ENCODE measurements around the gene WFDC6.
"Not testable (repeated sequence)": the region's sequence is repeated elsewhere in the genome, so short reads cannot be mapped to it uniquely, and the experiment has no call there.

WFDC6 gene

DNA sequence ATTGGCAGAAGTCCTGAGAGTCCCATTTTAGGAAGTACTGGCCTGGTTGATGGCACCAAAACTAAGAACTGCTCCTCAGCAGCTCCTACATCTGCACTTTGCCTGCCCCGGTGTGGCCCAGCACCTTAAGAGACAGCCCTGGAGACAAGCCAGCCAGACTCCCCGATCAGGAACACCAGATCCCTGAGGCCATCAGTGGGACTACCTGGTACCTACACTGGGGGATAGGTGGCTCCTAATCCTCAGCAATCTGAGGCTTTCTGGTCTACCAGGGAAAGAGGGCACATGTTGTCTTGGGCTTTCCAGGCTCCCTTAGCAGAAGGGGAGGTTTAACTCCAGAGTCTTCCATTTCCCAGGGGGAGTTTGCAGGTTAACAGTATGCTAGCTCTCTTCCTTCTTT is at the start of gene WFDC6:
WFDC6 (minus strand) TSS at position 101 of the 400 bp plus-strand sequence; CDS start at position 26, 75 bp downstream.
- DNase-seq (ENCODE audit: low spot score), result no peak

DNA sequence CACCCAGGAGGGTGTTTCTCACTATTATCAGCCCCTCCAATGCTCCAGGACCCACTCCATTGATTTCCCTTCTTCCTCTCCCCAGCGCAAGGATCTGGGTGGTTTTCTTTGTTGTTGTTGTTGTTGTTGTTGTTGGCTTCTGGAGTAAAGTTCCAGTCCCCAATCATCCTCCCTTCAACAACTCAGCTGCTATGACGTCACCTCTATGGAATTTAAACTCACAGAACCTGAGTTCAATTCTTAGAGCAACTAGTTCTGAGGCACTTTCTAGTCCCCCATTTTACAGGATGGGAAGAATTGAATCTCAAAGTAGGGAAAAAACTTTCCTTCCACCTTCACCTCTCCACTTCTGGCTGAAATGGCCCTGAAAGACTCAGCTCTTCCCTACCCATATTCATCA is 49.5 kb upstream of the WFDC6 start:
- DNase-seq (ENCODE audit: low spot score), result no peak

DNA sequence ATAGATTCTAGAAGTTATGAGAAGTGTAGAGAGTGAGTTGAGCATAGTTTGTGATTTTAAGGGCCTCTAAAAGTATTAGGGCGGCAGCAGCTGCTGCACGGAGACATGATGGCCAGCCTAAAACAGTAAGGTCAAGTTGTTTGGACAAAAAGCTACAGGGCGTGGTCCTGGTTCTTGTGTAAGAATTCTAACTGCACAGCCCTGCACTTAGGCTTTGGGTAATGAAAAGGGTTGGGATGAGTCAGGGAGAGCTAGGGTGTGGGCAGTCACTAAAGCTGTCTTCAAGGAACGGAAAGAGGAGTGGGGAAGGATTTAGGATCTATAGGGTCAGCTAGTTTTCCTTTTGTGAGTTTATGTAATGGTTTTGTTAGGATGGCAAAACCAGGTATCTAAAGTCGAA is 46.7 kb upstream of the WFDC6 start:
- DNase-seq (ENCODE audit: low spot score), result not testable (repeated sequence)

DNA sequence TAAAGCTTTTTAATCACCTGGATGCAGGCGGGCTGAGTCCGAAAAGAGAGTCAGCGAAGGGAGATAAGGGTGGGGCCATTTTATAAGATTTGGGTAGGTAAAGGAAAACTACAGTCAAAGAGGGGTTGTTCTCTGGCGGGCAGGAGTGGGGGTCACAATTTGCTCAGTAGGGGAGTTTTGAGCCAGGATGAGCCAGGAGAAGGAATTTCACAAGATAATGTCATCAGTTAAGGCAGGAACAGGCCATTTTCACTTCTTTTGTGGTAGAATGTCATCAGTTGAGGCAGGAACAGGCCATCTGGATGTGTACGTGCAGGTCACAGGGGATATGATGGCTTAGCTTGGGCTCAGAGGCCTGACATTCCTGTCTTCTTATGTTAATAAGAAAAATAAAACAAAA is 45.0 kb upstream of the WFDC6 start:
- not testable (repeated sequence) for DNase-seq (ENCODE audit: low spot score)

DNA sequence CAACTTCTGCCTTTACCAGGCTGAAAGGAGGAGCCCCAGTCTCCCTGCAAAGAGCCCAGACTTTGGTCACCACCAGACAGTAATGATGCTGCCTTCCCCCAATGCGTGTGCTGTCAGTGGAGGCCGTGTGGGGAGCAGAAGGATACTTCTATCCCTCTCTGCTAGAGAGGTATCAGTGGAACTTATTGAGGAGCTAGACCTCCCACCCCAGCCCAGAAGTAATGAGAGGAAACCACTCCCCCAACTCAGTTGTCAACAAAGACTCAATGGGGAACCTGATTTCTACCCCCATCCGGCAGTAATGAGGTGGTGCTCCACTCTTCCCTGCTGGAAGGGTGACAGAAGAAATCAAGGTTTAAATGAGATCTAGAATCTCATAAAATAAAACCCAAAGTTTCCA is 44.2 kb upstream of the WFDC6 start:
- DNase-seq (ENCODE audit: low spot score), result no peak

DNA sequence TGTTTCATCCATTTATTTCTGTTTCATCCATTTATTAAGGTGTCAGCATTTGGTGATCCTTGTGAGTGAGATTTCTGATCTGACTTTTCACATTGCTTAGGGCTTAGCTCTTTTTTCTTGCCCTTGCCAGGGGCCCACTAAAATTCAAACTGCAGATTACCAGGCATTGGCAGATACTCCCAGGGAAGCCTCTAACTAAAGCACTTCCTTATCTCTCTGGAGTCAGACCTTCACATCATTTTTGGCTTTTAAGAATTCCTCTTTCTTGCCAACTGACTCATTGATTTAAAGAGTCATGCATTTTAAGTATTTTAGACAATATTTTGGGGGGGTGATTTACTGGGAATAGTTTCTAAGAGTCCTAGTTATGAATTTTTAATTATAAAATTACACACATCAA is 42.4 kb upstream of the WFDC6 start:
- no peak for DNase-seq (ENCODE audit: low spot score)

DNA sequence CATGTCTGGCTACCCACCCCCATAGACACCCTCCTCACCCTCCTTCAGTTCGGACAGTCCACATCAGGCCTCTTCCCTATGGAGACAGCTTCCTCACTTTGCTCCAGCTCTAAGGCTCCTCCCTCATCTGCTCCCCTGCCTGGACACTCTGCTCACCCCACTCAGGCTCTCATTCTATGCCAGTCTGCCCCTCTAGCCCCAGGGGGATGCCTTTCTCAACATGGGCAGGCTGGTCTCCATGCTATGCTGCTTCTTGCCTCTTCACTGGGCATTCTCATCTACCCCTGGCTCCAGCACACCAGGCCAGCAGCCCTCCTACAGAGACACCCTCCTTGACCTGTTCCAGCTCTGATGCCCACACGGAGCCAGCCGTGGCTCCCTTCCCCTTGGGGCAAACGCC is 39.9 kb upstream of the WFDC6 start, which contains the start of gene WFDC8:
WFDC8 (minus strand) TSS at position 101 of the 400 bp plus-strand sequence; CDS start at position 64, 37 bp downstream.
- no peak for DNase-seq (ENCODE audit: low spot score)

DNA sequence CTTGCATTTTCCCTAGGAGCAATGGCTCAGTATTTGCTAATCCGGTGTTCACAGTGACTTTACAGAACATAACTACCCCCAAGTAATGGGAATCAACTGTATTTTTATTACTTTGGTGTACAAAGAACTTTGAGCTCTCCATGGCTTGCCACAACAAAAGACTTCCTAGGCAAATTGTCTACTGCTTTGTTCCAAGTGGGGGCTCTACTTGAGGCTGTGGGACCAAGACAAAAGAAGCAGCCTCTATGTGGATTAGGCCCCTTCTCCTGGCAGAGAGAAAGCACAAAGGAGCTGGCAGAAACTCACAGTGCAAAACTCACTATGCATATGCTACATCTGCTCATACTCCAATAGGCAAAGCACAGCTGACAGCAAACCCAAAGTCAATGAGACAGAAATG is 38.9 kb upstream of the WFDC6 start:
- no peak for DNase-seq (ENCODE audit: low spot score)

DNA sequence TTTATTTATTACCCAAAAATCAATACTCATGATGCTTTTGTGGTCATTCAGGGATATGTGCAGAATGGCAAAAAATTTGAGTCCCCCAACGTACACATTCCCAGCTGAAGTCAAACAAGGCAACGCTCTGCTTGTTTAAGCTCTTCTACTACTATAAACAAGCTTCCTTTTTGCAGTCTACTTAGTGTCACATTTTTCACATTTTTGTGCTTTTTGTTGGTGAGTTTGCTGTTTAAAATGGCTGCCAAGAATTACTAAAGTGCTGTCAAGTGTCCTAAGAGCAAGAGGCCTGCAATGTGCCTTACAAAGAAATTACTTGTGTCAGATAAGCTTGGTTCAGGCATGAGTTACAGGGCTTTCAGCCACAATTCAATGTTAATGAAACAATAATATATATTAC is 37.7 kb upstream of the WFDC6 start:
- DNase-seq (ENCODE audit: low spot score), result no peak

DNA sequence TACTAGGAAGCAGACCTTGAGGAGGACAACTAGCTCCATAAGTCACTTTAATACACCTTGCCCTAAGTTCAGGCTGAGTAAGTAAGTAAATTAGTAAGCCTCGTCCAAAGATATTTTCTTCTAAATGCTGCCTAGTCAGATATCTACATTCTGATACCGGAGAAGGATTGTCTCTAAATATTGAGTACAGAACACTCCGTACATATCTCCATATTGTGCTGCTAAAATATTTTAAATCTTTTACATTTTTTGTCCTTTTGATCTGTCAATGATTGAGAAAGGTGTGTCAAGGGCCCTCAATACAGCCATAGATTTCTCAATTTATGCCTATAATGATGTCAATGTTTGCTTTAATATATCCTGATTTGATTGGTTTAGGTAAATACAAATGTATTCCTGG is 36.6 kb upstream of the WFDC6 start:
- DNase-seq (ENCODE audit: low spot score), result no peak

DNA sequence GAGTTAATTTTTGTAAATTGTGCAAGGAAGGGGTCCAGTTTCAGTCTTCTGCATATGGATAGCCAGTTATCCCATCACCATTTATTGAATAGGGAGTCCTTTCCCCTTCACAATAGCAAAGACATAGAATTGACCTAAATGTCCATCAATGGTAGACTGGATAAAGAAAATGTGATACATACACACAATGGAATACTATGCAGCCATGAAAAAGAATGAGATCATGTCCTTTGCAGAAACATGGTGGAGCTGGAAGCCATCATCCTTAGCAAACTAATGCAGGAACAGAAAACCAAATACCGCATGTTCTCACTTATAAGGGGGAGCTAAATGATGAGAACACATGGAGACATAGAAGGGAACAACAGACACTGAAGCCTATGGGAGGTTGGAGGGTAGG is 30.4 kb upstream of the WFDC6 start:
- not testable (repeated sequence) for DNase-seq (ENCODE audit: low spot score)

DNA sequence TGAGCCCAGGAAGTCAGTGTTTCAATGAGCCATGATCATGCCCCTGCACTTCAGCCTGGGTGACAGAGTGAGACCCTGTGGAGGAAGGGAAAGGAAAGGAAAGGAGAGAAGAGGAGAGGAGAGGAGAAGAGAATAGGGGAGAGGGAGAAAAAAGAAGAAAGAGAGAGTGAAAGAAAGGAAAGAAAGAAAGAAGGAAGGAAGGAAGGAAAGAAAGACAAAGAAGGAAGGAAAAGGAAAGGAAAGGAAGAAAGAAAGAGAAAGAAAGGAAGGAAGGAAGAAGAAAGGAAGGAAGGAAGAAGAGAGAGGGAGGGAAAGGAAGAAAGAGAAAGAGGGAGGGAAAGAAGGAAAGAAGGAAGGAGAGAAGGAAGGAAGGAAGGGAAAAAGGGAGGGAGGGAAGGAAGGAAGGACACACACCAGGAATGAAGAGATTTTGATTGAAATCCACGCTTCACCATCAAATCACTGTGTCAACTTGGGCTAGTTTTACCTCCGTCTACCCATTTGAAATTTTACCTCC is 25.5 kb upstream of the WFDC6 start:
- no peak for DNase-seq (ENCODE audit: low spot score)

DNA sequence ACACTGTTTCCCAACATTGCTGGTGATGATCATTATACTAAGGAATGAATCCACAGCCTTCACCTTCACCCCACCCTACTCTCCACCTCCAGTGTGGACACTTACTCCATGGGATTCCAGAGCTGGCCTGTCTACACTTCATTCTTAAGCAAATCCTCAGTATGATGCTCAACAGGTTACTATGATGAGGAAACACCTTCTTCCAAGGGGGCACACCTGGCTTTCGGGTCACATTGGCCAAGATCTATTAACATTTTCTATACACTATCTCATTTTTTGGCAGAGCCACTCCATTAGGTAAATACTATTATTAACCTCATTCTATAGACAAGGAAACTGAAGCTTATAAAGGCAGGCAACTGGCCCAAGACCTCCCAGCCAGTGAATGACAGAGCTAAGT is 15.9 kb upstream of the WFDC6 start:
- DNase-seq (ENCODE audit: low spot score), result no peak

DNA sequence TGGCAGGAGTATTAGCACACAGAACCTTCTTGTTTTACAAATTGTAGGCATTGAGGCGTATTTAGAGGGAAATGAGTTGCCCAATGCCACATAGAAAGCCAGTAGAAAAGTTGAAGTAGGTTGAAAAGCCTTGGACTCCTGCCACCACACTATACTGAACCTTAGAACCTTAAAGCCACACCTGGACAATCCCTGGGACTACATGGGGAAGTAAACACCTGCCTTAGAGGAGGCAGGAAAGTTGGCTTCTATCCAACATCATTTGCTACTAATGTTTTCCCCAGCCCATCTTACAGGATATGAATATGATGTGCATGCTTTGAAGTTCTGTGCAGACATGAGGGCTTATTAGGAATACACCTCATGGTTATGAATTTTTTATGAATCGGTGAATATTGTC is 13.2 kb upstream of the WFDC6 start:
- DNase-seq (ENCODE audit: low spot score), result no peak

DNA sequence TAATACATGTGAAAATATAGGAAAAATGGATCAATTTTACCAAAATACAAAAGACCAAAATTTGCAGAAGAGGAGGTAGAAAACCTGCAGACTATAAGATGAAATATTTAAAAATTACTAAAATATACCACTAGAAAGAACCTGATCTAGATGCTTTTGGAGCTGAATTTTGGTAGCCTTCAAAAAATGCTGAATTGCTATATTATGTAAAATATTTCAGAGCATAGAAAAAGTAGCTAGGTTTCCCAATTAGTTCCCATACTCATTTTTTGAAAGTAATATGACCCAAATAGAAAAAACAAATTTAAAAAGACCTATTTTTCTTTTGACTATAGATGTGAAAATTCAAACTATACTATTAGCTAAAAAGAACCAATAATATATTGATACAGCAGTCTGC is 11.5 kb upstream of the WFDC6 start:
- DNase-seq (ENCODE audit: low spot score), result no peak

DNA sequence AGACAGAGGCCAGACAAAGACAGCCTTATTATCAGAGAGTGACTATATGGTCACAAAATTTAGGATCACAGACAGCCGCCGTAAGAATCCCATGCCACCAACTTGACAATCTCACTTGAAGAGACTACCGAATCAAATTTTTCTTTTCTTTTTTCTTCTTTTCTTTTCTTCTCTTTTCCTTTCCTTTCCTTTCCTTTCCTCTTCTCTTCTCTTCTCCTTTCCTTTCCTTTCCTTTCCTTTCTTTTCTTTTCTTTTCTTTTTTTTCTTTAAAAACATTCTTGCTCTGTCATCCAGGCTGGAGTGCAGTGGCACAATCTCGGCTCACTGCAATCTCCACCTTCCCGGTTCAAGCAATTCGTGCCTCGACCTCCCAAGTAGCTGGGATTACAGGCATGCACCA is 9.1 kb upstream of the WFDC6 start:
- no peak for DNase-seq (ENCODE audit: low spot score)

DNA sequence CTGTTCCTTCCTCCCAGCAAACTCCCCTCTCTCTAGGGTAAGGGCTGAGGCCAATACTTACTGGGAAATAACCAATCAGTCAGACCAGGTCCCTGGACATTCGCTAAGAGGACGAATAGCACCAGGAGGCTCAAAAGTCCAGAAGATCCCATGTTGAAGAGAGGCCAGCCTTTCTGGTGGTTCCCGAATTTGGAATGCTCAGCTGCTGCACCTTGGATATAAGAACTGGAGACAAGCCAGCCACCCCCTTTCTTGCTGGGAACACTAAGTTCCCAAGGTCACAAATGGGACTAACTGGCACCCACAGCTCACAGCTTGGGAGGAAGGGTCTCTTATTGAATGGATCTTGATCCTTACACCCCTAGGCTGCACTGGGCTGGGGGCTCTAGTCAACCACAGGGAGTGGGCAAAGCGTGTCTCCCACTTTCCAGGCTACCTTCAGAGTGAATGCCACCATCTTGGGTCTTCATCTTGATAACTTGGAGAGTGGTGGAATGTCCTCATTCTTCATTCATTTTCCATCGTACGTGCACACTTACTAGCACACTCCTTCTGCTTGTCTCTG is 8.0 kb upstream of the WFDC6 start, which contains the start of gene EPPIN:
EPPIN (minus strand) TSS at position 196 of the 565 bp plus-strand sequence; CDS start at position 152, 44 bp downstream.
- no peak for DNase-seq (ENCODE audit: low spot score)

DNA sequence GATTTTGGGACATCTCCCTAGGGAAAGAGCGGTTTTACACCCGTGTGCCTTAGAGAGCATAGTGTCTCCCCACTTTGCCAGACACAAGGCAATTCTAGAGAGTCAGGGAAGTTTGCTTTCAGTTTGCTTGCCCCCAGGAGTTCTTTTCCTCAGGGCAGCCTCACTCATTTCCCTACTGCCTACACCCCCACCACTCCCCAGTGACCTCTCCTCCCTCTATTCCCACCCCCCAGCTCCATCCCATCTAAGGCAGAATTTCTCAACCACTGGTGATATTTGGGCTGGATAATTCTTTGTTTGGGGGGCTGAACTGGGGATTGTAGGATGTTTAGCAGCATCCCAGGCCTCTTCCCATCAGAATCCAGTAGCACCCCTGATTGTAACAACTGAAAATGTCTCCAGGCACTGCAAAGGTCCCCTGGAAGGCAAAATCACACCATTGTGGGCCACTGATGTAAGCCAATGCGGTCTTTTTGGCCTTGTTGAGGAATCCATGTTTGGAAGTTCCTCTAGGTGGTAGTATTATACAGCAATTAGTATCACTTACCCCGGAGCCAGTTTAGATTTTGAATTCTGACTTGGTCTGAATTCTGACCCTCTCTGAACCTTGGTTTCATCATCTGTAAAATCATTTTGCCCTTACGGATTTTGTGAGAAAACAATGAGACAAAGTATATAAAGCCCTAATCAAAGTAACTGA is 6.6 kb upstream of the WFDC6 start:
- peak; percentile 8 for DNase-seq (ENCODE audit: low spot score)

DNA sequence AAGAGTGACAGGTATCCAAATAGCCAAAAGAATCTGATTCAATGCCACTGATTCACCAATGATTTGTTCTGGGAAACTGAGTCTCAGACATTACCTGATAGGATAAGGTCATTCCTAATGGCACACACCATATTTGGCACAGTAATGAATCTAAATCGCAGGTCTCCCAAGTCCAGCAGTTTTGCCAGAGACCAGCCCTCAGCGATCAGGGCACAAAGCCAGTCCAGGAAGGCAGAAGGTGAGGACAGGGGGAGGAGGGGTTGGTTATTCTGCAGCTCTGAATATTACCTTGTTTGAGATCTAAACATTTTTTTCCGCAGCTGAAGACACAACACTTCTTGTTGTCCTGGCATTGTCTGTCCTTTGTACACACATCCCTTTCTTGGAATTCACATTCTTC is 6.1 kb upstream of the WFDC6 start:
- DNase-seq (ENCODE audit: low spot score), result no peak

DNA sequence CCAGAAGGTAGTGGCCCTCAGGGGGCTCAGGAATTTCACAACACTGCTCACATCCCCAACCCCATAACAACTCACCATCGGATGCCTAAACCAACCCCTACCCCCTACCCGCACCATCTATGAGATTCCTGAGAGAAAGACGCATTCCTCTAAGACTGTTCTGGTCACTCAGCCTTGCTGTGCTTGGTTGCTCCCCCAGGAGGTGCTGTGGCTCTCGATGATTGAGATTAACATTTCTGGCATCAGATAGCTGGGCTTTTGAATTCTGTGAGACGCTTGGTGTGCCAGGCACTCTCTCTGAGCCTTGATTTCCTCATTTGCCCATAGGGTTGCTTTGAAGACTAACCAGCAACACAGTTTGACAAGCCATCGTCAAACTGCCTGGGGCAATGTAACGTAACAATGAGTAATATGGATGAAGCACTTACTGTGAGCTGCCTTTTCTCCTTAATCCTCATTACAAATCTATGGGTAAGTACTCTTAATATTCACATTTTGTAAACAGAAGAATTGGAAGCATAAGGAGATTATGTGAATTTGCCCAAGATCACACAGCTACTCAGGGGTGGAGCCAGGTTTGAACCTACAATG is 978 bp downstream of the WFDC6 start:
- DNase-seq (ENCODE audit: low spot score), result no peak

DNA sequence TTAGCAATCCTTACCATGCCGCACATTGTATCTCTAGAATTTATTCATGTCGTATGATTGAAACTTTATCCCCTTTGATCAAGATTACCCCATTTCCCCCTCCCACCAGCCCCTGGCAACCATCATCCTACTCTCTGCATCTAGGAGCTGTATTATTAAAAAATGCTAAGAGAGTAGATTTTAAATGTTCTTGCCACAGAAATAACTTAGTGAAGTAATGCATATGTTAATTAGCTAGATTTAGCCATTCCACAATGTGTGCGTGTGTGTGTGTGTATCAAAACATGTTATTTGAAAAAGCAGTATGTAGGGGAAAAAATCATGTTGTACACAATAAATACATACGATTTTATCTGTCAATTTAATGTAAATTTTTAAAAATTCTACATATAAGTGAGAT is 12.0 kb downstream of the WFDC6 start:
- DNase-seq (ENCODE audit: low spot score), result no peak

DNA sequence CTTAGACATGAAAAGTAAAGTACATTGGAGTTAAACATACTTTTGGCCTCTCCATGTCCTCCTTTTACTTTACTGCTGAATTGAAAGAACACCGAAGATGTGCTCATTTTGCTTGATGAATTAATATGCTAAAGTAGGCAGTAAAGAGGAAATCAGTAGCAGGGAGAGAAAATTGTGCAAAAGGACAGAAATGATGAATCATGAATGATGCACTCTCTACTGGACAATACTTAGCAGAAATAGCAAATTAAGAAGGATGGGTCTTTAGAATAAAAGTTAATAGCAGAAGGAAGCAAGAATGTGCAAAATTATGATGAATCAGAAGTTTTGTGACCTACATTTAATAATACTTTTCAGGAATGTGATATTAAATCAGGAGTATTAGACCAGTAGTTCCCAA is 15.5 kb downstream of the WFDC6 start:
- no peak for DNase-seq (ENCODE audit: low spot score)

DNA sequence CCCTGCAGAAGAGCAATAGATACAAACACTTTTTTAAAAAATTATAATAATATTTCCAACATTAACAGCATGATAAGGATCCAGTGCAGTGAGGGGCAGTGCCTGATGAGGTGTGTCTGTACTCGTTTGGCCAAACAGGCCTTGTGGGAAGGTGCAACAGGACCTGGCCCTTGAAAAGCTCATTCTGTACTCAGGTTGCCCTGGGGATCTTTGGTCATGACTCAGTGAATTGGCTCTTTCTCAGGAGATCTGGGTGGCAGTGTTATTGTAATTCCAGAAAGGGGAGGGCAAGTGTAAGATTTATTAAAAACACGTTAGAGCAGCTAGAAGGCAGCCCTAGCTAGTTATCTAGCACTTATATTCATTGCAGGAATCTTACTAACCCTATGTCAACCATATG is 21.0 kb downstream of the WFDC6 start:
- no peak for DNase-seq (ENCODE audit: low spot score)
